Measurements from ENCODE around the gene SIX5. TPM values are rescaled to one million over a fixed set of nuclear protein-coding genes. Genes with fewer than 3 reads are reported as not detected.

Gene SIX5
- total and polyA plus RNA-seq, 9 of the 15 experiments (the other 6 are each of a cell fraction or from before 2014, with no cell fraction given) = 1.4 to 17.2 (median 7.4) TPM; not detected in 2

GRCh38 chr19:45768984-45769782 lies at the start of gene SIX5 (continued):
- TF ChIP-seq KHSRP (IDR thresholded peaks at IDR 0.05) (no peak), ZNF511 (CRISPR knock-in tag; IDR thresholded peaks at IDR 0.05) (no peak), DNMT1 (IDR thresholded peaks at IDR 0.05) (no peak), ZNF197 (CRISPR knock-in tag; IDR thresholded peaks at IDR 0.05; ENCODE audit: low read depth) (no peak), CBX2 (IDR thresholded peaks at IDR 0.05; ENCODE audit: insufficient read depth, low read length, poor library complexity, severe bottlenecking) (no peak), TARDBP (IDR thresholded peaks at IDR 0.05) (no peak), SOX6 (IDR thresholded peaks at IDR 0.05) (no peak), PHF21A (IDR thresholded peaks at IDR 0.05; ENCODE audit: borderline replicate concordance, low read depth) (no peak), ZNF212 (CRISPR knock-in tag; IDR thresholded peaks at IDR 0.05) (no peak), ZBTB49 (CRISPR knock-in tag; IDR thresholded peaks at IDR 0.05; ENCODE audit: borderline replicate concordance) (0 out of 2 replicates have a peak, but pooled peaks have one; percentile 22), POLR3G (IDR thresholded peaks at IDR 0.05; ENCODE audit: extremely low read depth, insufficient read length, insufficient replicate concordance) (no peak), RUNX1 (IDR thresholded peaks at IDR 0.05; ENCODE audit: low read depth) (no peak), ZFP36 (IDR thresholded peaks at IDR 0.05; ENCODE audit: low read depth, low read length, partially characterized antibody) (no peak), KLF6 (CRISPR knock-in tag; IDR thresholded peaks at IDR 0.05; ENCODE audit: borderline replicate concordance) (0 out of 2 replicates have a peak, but pooled peaks have one; percentile 41), KLF13 (tag; IDR thresholded peaks at IDR 0.05; ENCODE audit: borderline replicate concordance, low read depth) (peak; percentile 90), ZBTB26 (CRISPR knock-in tag; IDR thresholded peaks at IDR 0.05) (no peak), TSHZ1 (CRISPR knock-in tag; IDR thresholded peaks at IDR 0.05) (no peak), YY1 (IDR thresholded peaks at IDR 0.05; ENCODE audit: borderline replicate concordance in 1 of 3, control insufficient read depth in 1 of 3, extremely low read depth in 1 of 3, insufficient read depth in 3 of 3, insufficient read length in 1 of 3, insufficient replicate concordance in 2 of 3, low read depth in 1 of 3, low read length in 2 of 3) (peak; percentile 15 to 79 (median 69)), NFIX (CRISPR knock-in tag; IDR thresholded peaks at IDR 0.05; ENCODE audit: low read depth) (peak; percentile 38; the same call in 1 of the 2 replicates), LEF1 (IDR thresholded peaks at IDR 0.05) (no peak)
